HepG2 (cell line): Measurements from ENCODE around the gene PHF19. TPM values are rescaled to one million over a fixed set of nuclear protein-coding genes. Genes with fewer than 3 reads are reported as not detected.
A peak's percentile ranks its signal among the peaks of the same experiment; 100 is the strongest.

ENCODE experiments used
- ATAC-seq: fragments of 200-7000 bp; cut with Tn5 transposase; 3 replicates; pipeline ENCODE4 v1.9.1; 2020; ENCODE audit warnings: mild to moderate bottlenecking, moderate library complexity
- BruUV-seq: library from RNA; stranded (reverse); fragments of 400-500 nt; replicated peaks from 2 replicates; lab custom pipeline; 2021; lab: Mats Ljungman, UMichigan
- CTCF ChIA-PET: fragments of 300-600 bp; formaldehyde crosslinking; extraction: SDS; loops from one replicate; lab custom pipeline; 2021; ENCODE audit warnings: low total read pairs, inconsistent platforms, low intra/inter-chr PET ratio; lab: Yijun Ruan, JAX
- POLR2A ChIA-PET: fragments of 350-600 bp; sonication (Branson Sonifier 250); formaldehyde crosslinking; loops from one replicate; lab custom pipeline; 2020; ENCODE audit warnings: antibody characterized with exemption, inconsistent platforms; lab: Yijun Ruan, JAX
- DNase-seq: peaks from one replicate; pipeline ENCODE4 v3.0.0-alpha.2; 2015; ENCODE audit warnings: low spot score
- FAIRE-seq: peaks from 3 replicates; lab custom pipeline; 2011; peaks lifted over from hg19 to GRCh38; lab: Jason Lieb, UNC
- H2AFZ ChIP-seq: one replicate; pipeline ENCODE4 v1.6.1; 2011; ENCODE audit warnings: low read length, inconsistent platforms
- H3K27ac ChIP-seq: fragments of 300-600 bp; 3 replicates; pipeline ENCODE4 v1.8.0; 2011; ENCODE audit warnings: mixed run types, mild to moderate bottlenecking, mixed read lengths, low read length, inconsistent platforms; ENCODE audit not compliant: insufficient read depth; ENCODE audit errors: extremely low read length
- H3K27me3 ChIP-seq, 2 experiments: fragments of 200-600 bp in 1 of 2; 2 replicates in 1 of 2; 3 replicates in 1 of 2; pipeline versions ENCODE4 v1.6.0 to v1.8.0; 2011; ENCODE audit warnings: low read length in 2 of 2, mild to moderate bottlenecking in 2 of 2, moderate library complexity in 2 of 2, inconsistent platforms in 1 of 2; ENCODE audit not compliant: insufficient read depth in 2 of 2, control insufficient read depth in 1 of 2
- H3K36me3 ChIP-seq, 2 experiments: fragments of 200-600 bp in 1 of 2; replicated peaks in 1 of 2; 2 replicates in 1 of 2; 3 replicates in 1 of 2; pipeline versions ENCODE4 v1.5.1 to v1.8.0; 2011; ENCODE audit warnings: low read length in 2 of 2, inconsistent platforms in 1 of 2; ENCODE audit not compliant: insufficient read depth in 2 of 2, control insufficient read depth in 1 of 2
- H3K4me1 ChIP-seq: 2 replicates; pipeline ENCODE4 v1.5.1; 2012; ENCODE audit warnings: low read length, inconsistent platforms; ENCODE audit not compliant: insufficient read depth
- H3K4me2 ChIP-seq: 2 replicates; pipeline ENCODE4 v1.6.0; 2011; ENCODE audit warnings: low read depth, low read length, inconsistent platforms
- H3K4me3 ChIP-seq, 3 experiments: fragments of 200-600 bp in 1 of 3; sonication (generic), shearing (Covaris generic) in 1 of 3; replicated peaks in 1 of 3; 2 replicates each; pipeline ENCODE4 v1.5.1; 2011 to 2016; ENCODE audit warnings: low read length in 3 of 3, inconsistent platforms in 2 of 3, low read depth in 2 of 3, mild to moderate bottlenecking in 2 of 3, control low read depth in 1 of 3, mixed read lengths in 1 of 3; ENCODE audit not compliant: insufficient read depth in 1 of 3
- H3K79me2 ChIP-seq: one replicate; pipeline ENCODE4 v1.6.1; 2011; ENCODE audit warnings: low read length, inconsistent platforms; ENCODE audit not compliant: insufficient read depth
- H3K9ac ChIP-seq: 2 replicates; pipeline ENCODE4 v1.6.0; 2011; ENCODE audit warnings: mild to moderate bottlenecking, low read depth, low read length, inconsistent platforms; ENCODE audit not compliant: insufficient read depth
- H3K9me3 ChIP-seq: 2 replicates; pipeline ENCODE4 v1.5.1; 2012; ENCODE audit warnings: mild to moderate bottlenecking, low read length
- H4K20me1 ChIP-seq: 2 replicates; pipeline ENCODE4 v1.6.0; 2011; ENCODE audit warnings: inconsistent platforms, mild to moderate bottlenecking, low read length, moderate library complexity; ENCODE audit not compliant: insufficient read depth
- REXO4 ChIP-seq: sonication (generic); formaldehyde crosslinking; IDR thresholded peaks from 2 replicates; pipeline ENCODE4 v1.8.0; 2022; ENCODE audit warnings: missing genetic modification reagents, mild to moderate bottlenecking, borderline replicate concordance
- WGBS: methylation state at CpG from one replicate; pipeline ENCODE4 v1.1.6; 2017; ENCODE audit warnings: low lambda C conversion rate; 5-methylcytosine and 5-hydroxymethylcytosine counted together
- in situ Hi-C: cut with HindIII; loops from 2 replicates; pipeline ENCODE4 v1.10.0; 2017; ENCODE audit warnings: low pct_unique_long_range_greater_than_20kb; ENCODE audit not compliant: extremely low pct_ligation_motif_present
- intact Hi-C: fragments of 100-400 bp; cut with micrococcal nuclease; formaldehyde crosslinking; loops from one replicate; pipeline ENCODE4 v1.10.0; 2022; ENCODE audit not compliant: unreplicated experiment
- polyA plus RNA-seq, 8 experiments: library from polyadenylated mRNA; depleted of rRNA in 3 of 8; stranded (reverse) in 7 of 8; unstranded in 1 of 8; fragments of >200 nt; fragmentation: Illumina TruSeq in 4 of 8; extraction: Trizol in 4 of 8; gene quantifications; 2 replicates each; pipeline versions ENCODE4 v1.2.1 to v1.2.3, GENCODE V29; 2011 to 2016; ENCODE audit warnings: low read depth in 4 of 8, missing spikeins in 1 of 8, mixed read lengths in 1 of 8; ENCODE audit not compliant: insufficient read depth in 1 of 8
- total RNA-seq, 5 experiments: library from RNA; depleted of rRNA; stranded (reverse); fragments of >200 nt; fragmentation: Illumina TruSeq; extraction: Trizol; gene quantifications; 2 replicates each; pipeline ENCODE4 v1.2.3, GENCODE V29; 2016; ENCODE audit warnings: low read depth in 1 of 5
- TF ChIP-seq, protein P1 (sequence below), 2 experiments: fragments of 450-650 bp in 1 of 2; sonication (generic) in 1 of 2; formaldehyde crosslinking in 1 of 2; IDR thresholded peaks; 2 replicates each; pipeline versions ENCODE4 v1.6.1 to v1.8.0; 2016 to 2022; ENCODE audit warnings: antibody characterized with exemption in 1 of 2, mild to moderate bottlenecking in 1 of 2, missing genetic modification reagents in 1 of 2

Gene PHF19
- total and polyA plus RNA-seq, 2 of the 13 experiments (the other 11 are each of a cell fraction or from before 2014, with no cell fraction given), result 29.7 to 41.3 TPM

DNA sequence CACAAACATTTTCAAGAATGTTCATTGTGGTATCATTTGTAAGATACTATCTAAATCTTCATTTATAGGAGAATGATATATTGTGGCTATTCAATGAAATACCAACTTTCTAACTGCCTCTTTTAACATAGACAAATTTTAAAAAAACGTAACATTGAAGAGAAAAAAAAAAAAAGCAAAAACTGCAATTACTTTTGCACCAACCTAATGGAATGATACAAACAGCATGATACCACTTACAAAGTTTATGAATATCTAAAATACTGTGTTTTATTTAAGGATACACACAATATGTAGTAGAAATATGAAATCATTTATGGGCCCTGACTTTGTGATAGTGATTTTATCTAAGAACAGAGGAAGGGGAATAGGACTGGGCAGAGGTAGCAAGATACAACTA is 58.4 kb downstream of the PHF19 start:
- ChIA-PET CTCF (no interaction called here), POLR2A (no interaction called here)
- no peak overlapping the region for H3K27ac ChIP-seq
- no peak overlapping the region for H3K4me3 ChIP-seq
- ATAC-seq, result no peak
- 91% methylated on average over 1 of the region's 1 CpG for WGBS
- H3K27me3 ChIP-seq, result no peaks in the 10 kb centered on the region
- H3K79me2 ChIP-seq, result no peaks in the 10 kb centered on the region
- TF ChIP-seq, protein P1, sequence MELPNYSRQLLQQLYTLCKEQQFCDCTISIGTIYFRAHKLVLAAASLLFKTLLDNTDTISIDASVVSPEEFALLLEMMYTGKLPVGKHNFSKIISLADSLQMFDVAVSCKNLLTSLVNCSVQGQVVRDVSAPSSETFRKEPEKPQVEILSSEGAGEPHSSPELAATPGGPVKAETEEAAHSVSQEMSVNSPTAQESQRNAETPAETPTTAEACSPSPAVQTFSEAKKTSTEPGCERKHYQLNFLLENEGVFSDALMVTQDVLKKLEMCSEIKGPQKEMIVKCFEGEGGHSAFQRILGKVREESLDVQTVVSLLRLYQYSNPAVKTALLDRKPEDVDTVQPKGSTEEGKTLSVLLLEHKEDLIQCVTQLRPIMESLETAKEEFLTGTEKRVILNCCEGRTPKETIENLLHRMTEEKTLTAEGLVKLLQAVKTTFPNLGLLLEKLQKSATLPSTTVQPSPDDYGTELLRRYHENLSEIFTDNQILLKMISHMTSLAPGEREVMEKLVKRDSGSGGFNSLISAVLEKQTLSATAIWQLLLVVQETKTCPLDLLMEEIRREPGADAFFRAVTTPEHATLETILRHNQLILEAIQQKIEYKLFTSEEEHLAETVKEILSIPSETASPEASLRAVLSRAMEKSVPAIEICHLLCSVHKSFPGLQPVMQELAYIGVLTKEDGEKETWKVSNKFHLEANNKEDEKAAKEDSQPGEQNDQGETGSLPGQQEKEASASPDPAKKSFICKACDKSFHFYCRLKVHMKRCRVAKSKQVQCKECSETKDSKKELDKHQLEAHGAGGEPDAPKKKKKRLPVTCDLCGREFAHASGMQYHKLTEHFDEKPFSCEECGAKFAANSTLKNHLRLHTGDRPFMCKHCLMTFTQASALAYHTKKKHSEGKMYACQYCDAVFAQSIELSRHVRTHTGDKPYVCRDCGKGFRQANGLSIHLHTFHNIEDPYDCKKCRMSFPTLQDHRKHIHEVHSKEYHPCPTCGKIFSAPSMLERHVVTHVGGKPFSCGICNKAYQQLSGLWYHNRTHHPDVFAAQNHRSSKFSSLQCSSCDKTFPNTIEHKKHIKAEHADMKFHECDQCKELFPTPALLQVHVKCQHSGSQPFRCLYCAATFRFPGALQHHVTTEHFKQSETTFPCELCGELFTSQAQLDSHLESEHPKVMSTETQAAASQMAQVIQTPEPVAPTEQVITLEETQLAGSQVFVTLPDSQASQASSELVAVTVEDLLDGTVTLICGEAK (IDR thresholded peaks at IDR 0.05), result peak; percentile 53; the same call in 1 of the 2 replicates
- TF ChIP-seq, protein P1 (CRISPR knock-in tag; IDR thresholded peaks at IDR 0.05), result no peak
- no peak for TF ChIP-seq REXO4 (CRISPR knock-in tag)
- intact Hi-C loops (no loop called here), in situ Hi-C loops (no loop called here)
- H3K9ac ChIP-seq, result no peak overlapping the region
- H3K36me3 ChIP-seq, result peaks cover 0 to 34% of the 10 kb centered on the region in 2 experiments; a peak in 3 of 5 replicates
- no TSS peak for BruUV-seq
- H4K20me1 ChIP-seq, result no peaks in the 10 kb centered on the region
- H3K4me2 ChIP-seq, result no peak overlapping the region
- H2AFZ ChIP-seq, result no peak overlapping the region
- H3K4me1 ChIP-seq, result peaks cover 13% of the 10 kb centered on the region
- H3K9me3 ChIP-seq, result no peaks in the 10 kb centered on the region
- DNase-seq, result no peak
- no peak for FAIRE-seq
